COR-L47 (cell line): ENCODE data around the gene TMEM202.
"Not testable (repeated sequence)": the region's sequence is repeated elsewhere in the genome, so short reads cannot be mapped to it uniquely, and the experiment has no call there.

Experiments used
- DNase-seq: peaks from one replicate; lab custom pipeline; 2025; lab: John Stamatoyannopoulos, UW

The TMEM202 gene

DNA sequence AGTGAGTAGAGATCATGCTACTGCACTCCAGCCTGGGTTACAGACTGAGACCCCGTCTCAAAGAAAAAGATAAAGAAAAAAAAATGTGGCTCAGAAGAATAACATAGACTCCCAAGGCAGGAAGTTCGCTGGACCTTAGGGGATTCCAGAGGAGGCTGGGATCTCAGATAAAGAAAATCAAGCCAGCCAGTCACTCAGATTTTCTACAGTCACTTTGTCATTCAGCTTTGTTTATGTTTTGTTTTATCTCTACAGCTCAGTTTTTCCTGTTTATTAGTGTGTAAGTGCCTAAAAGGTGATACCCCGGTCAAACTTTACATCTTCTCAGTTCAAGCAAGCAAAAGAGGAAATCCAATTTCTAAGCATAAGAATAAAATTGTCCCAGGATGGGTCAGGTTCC is 6.3 kb downstream of the TMEM202 start:
- DNase-seq = no peak

DNA sequence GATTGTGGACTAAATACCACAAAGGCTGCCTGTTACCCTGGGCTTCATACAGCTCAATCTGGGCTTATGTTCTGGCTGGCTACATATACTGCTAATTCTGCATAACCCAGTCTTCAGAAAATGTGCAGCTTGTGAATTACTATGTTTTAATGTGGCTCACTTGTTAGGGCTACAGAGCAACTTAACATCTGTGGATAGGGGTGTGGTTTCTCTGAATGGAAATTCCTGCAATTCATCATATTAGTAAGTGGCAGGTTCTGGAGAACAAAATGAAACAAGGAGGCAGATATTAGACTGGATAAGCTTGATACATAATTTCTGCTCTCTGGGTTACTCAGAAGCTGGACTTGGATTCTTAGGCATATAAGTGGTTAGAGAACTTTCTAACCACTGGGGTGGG is 6.7 kb downstream of the TMEM202 start:
- no peak for DNase-seq

- DNase-seq = no peak
Observed at GRCh38 chr15:72406936-72407335, 8.8 kb downstream of the TMEM202 start.

DNA sequence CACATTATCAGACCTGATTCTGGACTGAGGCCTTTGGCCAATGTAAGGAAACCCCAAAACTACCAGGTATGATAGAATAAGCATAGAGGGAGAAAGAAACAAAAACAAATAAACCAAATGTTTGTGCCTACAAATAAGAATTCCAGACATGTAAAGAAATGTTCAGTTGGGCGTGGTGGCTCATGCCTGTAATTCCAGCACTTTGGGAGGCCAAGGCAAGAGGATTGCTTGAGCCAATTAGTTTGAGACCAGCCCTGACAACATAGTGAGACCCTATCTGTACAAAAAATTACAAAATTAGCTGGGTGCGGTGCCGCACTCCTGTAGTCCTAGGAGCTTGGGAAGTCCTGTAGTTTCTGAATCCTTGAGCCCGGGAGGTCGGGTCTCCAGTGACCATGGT is 13.0 kb downstream of the TMEM202 start:
- DNase-seq = no peak

DNA sequence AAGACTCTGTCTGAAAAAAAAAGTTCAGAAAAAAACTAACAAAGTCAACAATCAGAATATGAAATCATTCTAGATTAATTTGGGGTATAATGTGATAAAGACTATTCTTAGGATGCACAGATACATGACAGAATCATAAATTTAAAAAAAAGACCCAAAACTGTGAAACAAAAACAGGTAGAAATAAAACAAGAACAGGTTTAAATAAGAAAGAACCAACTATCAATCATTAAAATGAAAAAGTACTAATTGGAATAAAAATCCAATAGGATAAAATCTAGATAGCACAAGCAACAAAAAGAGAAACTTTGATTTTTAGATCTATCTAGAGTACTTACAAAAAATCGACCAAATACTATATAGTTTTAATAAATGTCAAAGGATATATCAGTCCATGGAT is 13.4 kb downstream of the TMEM202 start:
- no peak for DNase-seq

DNA sequence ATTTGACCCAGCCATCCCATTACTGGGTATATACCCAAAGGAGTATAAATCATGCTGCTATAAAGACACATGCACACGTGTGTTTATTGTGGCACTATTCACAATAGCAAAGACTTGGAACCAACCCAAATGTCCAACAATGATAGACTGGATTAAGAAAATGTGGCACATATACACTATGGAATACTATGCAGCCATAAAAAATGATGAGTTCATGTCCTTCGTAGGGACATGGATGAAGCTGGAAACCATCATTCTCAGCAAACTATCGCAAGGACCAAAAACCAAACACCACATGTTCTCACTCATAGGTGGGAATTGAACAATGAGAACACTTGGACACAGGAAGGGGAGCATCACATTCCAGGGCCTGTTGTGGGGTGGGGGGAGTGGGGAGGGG is 15.2 kb downstream of the TMEM202 start:
- DNase-seq = not testable (repeated sequence)

GRCh38 chr15:72415304-72415703 is 17.2 kb downstream of the TMEM202 start:
- no peak for DNase-seq

DNA sequence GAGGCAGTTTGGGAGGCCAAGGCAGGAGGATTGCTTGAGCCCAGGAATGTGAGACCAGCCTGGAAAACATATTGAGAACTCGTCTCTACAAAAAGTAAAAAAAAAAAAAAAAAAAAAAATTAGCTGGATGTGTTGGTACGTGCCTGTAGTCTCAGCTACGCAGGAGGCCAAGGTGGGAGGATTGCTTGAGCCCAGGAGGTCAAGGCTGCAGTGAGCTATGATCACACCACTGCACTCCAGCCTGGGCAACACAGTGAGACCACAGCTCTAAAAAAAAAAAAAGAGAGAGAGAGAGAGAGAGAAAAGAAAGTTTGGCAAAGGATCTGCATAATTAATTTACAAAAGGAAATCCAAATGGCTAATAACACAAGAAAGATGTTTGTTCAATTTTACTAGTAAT is 21.7 kb downstream of the TMEM202 start:
- DNase-seq = not testable (repeated sequence)

GRCh38 chr15:72420576-72420975 is 22.5 kb downstream of the TMEM202 start:
- DNase-seq = no peak

DNA sequence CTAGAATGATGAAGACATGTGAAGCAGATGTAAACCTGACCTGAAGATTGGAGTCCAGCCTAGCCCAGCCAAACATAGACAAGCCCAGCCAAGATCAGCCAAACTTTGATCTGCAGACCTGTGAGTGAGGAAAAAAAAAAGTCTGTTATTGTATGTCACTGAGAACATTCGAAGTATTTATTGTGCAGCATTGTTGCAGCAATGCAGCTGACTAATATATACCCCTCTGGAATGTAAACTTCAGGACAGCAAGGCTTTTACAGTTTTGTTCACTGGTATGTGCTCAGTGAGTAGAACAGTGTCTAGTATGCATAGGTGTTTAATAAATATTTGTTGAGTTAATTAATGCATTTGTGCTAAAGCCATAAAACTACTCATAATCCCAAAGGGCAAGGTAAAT is 23.4 kb downstream of the TMEM202 start:
- no peak for DNase-seq

DNA sequence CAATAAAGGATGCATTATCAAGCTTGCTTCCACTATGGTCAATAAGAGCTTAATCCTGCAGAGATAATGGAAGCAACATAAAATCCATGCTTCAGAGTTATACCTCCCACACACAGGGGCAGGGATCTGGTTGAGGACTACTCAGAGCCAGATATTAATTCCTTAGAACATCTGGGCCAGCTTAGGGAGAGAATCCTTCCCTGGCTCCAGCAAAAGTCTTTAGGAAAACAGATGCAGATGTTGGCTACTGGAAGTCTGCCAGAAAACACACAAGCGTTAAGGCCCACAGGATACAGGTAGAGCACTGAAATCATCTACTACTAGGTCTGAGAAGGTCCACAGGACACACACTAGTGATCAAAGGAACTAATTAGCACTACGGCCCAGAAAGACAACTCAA is 25.2 kb downstream of the TMEM202 start:
- no peak for DNase-seq

DNA sequence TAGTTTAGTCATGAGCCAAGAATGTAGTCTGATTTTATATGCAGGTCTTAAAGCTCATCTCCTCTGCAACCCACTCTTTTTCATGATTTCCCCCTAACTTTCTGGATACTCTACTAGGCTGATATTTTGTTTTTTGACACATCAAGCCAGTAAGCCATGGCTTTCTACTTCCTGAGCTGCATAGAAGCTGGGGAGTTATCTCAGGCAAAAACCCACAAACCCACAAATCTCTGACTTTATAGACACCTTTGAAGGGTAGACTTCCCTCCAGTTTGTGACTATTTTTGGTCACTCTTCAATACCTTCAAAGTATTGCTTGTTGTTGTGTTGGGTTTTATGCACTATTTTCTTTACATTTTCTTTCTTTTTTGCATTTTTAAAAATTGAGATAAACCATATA is 28.6 kb downstream of the TMEM202 start:
- DNase-seq = no peak

DNA sequence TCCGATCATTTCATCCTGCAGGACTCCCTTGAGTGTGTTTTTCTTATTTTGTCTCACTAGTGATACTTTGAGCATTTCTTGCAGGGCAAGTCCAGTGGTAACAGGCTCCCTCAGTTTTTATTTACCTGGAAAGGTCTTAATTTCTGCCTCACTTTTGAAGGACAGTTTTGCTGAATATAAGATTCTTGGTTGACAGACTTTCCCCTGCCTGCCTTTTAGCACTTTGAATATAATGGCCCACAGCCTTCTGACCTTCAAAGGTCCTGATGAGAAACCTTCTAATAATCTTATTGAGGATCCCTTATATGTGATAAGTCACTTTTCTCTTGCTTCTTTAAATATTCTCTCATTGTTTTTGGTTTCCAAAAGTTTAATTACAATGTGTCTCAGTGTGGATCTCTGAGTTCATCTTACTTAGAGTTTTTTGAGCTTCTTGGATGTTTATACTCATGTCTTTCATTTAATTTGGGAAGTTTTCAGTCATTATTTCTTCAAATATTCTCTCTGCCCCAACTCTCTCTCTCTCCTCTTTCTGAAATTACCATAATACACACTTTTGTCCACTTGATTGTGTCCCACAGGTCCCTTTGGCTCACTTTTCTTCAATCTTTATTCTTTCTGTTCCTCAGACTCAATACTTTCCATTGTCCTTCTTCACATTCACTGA is 39.7 kb downstream of the TMEM202 start:
- no peak for DNase-seq

GRCh38 chr15:72442848-72443247 is 44.7 kb downstream of the TMEM202 start:
- DNase-seq = not testable (repeated sequence)

GRCh38 chr15:72445426-72445825 is 47.3 kb downstream of the TMEM202 start:
- DNase-seq = no peak

DNA sequence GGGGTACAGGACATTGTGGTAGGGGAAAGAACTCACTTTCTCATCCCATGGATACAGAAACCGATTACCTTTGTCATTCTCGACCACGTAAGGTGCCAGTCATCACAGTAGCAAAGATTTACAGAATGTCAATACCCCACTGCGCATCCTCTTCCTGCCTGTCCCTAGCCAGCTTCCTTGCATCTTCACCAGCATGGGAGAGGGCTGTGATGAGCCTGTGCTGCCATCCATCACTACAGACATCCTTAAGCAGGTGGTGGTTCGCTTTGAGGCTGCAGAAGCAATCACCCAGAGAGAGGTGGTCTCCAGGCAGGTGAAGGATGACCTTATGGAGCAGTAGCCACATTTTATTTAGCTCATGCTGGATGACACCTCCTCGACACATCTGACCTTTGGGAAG is 52.7 kb downstream of the TMEM202 start:
- DNase-seq = no peak

- DNase-seq = no peak
Observed at GRCh38 chr15:72451224-72451623, 53.1 kb downstream of the TMEM202 start.

GRCh38 chr15:72456684-72457083 is 58.6 kb downstream of the TMEM202 start:
- DNase-seq = no peak
